UCSD-AML1 (cell line): ENCODE data around the gene SETD3.
A peak's percentile ranks its signal among the peaks of the same experiment; 100 is the strongest.

ENCODE experiments used
- DNase-seq: peaks from one replicate; lab custom pipeline; 2025; ENCODE audit not compliant: unreplicated experiment; lab: John Stamatoyannopoulos, UW

SETD3 gene

DNA sequence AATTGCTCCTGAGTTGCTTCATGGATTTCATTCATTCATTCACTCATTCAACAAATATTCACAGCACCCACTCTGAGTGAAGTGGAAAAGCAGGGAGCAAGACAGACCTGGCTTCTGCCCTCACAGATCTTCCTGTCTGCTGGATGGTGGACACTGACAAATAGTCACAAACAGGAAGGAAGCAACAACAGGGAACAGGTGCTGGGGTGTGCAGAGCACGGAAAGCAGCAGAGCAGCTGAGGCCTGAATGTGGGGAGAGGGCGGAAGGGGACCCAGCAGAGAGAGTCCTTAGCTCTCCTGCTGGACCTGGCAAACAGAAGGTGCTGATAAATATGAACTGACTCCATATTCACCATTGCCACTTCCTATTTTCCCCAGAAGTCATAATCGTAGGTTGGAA lies 54.4 kb downstream of the SETD3 start:
- DNase-seq: no peak

DNA sequence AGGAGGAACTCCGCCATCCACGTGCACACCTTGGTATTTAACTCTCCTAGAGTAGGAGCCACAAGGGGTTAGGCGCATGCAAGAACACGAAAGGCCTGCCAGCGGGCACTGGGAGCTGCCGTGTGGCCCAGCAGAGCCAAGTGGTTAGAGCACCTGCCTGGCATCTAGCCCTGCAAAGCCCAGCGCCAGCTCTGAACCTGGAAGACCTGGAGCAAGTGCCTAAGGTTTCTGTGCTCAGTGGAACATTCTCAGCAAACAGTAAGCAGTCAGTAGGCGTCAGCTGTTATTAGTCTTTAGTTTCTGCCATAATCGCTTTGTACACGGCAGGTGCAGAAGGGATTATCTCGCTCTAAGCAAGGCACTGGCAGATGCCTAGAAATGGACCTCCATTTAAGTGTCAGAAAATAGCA lies 55.4 kb downstream of the SETD3 start:
- DNase-seq: no peak

DNA sequence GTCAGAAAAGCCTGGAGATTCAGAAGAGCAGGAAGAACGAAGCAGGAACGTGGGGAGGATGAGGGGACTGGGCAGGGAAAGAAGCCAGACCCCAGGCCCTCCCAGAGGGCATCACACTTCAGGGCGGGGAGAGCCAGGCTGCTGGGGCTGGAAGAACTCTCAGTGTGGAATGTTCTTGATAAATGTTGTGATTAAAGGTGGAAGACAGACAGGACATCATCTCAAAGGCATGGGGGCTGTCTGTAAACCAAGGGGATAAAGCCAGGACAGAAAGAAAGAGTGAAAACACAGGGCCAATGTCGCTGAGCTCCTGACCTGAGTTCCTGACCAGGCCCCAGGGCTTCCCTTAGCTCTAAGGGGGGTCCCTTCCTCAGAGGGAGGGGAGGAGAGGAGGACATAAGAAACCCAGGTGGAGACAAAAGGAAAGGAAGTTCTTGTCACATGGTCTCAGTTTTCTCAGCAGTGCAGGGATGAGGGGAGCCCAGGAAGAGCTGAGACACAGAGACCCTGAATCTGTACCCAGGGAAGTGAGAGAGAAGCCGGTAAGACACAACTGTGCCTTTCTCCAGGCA lies 56.3 kb downstream of the SETD3 start:
- no peak for DNase-seq

GRCh38 chr14:99423434-99423833 lies 57.2 kb downstream of the SETD3 start:
- DNase-seq: no peak

- no peak for DNase-seq
These were observed 58.2 kb downstream of the SETD3 start for GRCh38 chr14:99422228-99423010.

DNA sequence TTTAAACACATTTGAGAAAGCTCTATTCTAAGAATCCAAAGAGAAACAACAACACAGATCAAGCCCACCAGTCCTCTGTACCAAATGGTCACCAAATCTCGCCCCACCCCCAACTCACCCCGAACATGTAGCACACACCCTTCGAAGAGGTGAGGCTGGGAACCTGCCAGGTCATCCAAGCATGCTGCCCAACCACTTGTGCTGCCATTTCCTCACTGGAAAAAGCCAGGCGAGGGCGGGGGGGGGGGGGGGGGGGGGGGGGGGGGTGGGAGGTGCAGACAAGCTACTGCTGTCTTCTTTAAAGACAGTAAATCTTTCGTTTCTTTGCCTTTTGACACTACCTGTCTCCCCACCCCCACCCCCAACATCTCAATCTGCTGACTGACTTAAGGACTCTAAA lies 59.9 kb downstream of the SETD3 start:
- DNase-seq: no peak

GRCh38 chr14:99419905-99420304 lies 60.8 kb downstream of the SETD3 start:
- no peak for DNase-seq

DNA sequence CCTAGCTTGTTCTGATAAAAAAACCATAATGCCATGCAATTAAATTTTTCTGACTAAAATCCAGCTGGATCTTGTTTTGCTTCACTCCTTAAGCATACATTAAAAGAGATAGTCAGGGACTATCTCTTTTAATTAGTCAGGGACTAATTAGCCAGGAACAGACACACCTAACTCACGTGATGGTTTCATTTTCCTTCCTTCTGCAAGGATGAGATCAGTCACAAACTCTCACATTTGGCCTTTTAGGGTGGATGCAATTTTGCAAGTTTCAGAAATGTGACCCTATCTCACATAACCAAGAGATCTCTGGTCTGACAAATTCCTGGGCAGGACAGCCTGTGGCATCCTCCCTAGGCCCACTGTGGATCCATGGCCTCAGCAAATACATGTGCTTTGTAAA lies 62.4 kb downstream of the SETD3 start:
- no peak for DNase-seq

DNA sequence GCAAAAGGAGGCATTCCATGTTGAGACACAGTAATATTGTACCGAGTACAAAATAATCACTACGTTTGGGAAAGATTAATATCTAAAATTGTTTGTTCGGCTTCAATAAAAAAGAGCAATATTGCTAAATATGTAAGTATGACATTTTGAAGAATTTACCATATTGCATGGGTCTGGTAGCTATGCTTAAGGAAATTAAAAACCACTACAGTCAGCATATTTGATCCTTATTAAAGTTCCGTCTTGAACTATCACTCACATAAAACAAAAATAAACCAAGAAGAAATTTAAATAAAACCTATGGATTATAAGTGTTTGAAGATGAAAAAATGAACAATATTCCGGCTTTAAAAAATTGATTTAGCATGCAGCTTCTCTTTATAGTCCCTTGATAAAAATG lies 63.8 kb downstream of the SETD3 start:
- DNase-seq: no peak

DNA sequence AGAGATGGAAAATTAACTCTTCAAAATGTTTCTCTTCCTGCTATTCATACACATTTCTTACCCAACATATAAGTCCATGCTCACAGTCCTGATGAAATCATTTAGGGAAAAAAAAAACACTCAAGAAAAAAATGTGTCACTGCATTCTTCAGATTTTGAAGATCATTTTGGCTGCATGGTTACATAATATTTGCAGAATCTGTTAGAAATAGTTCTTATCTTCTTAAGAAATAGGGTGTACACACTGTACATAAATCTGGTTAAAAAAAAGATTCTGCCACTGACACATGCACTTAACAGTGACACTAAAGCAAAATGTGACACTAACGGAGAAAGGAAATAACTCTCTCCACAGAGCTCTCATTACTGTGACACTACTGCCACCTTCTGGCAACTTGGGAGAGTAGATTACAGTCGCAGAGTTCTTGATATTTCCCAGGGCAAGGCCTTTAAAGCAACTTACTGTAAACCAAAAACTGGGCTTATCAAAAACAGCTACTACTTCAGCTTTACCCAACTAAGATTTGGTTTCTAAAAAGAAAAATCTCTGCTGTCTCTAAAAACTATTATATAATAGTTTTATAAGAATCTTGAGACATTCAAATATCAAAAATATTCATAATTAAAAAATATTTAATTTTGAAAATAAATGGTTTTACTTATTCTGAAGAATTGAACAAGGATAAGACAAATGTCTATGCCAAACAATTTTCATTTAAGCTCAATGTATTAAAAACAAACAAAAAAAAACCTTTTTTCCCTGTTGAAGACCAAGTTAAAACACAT lies 65.0 kb downstream of the SETD3 start:
- peak; percentile 28 for DNase-seq

GRCh38 chr14:99413911-99414310 lies 66.7 kb downstream of the SETD3 start:
- DNase-seq: no peak

DNA sequence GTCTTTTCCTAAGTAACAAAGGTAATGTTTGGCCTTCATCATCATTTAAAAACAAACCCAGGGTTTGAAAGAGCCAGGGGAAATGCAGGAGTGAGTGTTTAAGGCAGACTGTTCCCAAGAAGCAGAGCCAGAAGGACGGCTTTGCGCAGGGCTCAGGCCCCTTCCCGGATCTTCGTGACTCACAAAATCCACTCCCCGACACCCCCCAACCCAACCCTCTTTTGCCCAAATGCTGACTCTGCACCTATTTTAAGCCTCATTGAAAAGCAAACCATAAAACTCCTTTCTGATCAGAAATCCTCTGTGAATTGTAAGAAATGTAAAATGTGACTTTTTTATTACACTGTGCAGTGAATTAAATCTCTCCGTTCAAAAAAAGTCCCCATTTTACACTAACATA lies 67.5 kb downstream of the SETD3 start:
- DNase-seq: no peak

- no peak for DNase-seq
These were observed 68.3 kb downstream of the SETD3 start for GRCh38 chr14:99412117-99413061.

GRCh38 chr14:99410019-99410418 lies 70.6 kb downstream of the SETD3 start:
- no peak for DNase-seq

- no peak for DNase-seq
These were observed 71.7 kb downstream of the SETD3 start for GRCh38 chr14:99408971-99409289.

GRCh38 chr14:99408286-99408970 lies 72.2 kb downstream of the SETD3 start:
- DNase-seq: no peak

- DNase-seq: no peak
These were observed 73.2 kb downstream of the SETD3 start for GRCh38 chr14:99407416-99407815.

DNA sequence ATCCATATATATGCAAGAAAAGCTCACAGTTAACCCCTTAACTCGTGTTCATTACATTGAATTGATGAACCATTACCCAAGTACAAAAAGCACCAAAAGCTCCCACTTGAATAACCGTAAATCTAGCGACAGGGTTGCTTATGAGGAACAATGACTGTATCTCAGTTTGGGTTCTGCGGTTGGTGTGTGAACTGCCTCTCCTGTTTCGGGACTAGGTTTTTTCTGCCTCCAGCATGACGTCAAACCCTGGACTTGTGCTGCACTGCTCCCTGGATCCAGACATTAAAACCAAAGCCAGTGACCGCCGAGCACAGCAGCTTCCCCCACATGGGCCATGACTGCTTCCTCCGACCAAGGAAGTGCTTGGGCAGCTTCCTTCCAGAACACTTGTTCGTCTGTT lies 77.7 kb downstream of the SETD3 start:
- DNase-seq: no peak

GRCh38 chr14:99402285-99402648 lies 78.4 kb downstream of the SETD3 start:
- DNase-seq: no peak

GRCh38 chr14:99401621-99402284 lies 78.9 kb downstream of the SETD3 start:
- no peak for DNase-seq
